Fibroblast of villous mesenchyme (primary cell): ENCODE measurements around the gene LRRC38. TPM values are rescaled to one million over a fixed set of nuclear protein-coding genes. Genes with fewer than 3 reads are reported as not detected.

Experiments used
- DNase-seq: peaks from one replicate; pipeline ENCODE4 v3.0.0-alpha.2; 2010; ENCODE audit warnings: low read depth
- H3K4me3 ChIP-seq: 2 replicates; pipeline ENCODE4 v1.5.1; 2011; ENCODE audit warnings: low read depth, mild to moderate bottlenecking, low read length
- total RNA-seq: library from RNA; depleted of rRNA; stranded (reverse); fragments of >200 nt; gene quantifications from 2 replicates; pipeline ENCODE4 v1.2.3, GENCODE V29; 2012
- TF ChIP-seq, protein P1 (sequence below): IDR thresholded peaks from 2 replicates; pipeline ENCODE4 v1.5.1; 2012; ENCODE audit warnings: low read depth, mild to moderate bottlenecking, low read length; ENCODE audit not compliant: insufficient read depth

LRRC38 gene
- total RNA-seq, 1 donor, result not detected

DNA sequence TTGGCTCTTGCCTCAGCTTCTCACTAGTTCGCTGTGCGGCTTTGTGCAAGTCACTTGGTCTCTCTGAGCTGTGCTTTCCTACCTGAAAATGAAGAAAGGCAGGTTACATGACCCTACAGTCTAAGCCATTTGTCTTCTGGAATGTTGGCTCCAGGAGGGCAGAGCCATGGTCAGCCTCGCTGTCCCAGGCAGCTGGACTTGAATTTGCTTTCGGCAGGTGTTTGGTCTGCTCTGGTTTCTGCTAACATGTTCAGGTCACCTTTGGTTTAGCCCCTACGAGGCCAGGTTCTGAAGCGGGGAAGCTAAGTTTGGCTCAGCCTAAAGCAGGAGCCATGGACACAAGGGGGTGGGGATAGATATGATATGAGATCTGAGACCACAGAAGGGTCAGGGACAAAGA lies 19.1 kb downstream of the LRRC38 start:
- TF ChIP-seq, protein P1, sequence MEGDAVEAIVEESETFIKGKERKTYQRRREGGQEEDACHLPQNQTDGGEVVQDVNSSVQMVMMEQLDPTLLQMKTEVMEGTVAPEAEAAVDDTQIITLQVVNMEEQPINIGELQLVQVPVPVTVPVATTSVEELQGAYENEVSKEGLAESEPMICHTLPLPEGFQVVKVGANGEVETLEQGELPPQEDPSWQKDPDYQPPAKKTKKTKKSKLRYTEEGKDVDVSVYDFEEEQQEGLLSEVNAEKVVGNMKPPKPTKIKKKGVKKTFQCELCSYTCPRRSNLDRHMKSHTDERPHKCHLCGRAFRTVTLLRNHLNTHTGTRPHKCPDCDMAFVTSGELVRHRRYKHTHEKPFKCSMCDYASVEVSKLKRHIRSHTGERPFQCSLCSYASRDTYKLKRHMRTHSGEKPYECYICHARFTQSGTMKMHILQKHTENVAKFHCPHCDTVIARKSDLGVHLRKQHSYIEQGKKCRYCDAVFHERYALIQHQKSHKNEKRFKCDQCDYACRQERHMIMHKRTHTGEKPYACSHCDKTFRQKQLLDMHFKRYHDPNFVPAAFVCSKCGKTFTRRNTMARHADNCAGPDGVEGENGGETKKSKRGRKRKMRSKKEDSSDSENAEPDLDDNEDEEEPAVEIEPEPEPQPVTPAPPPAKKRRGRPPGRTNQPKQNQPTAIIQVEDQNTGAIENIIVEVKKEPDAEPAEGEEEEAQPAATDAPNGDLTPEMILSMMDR, result no peak

GRCh38 chr1:13494025-13494424 lies 19.8 kb downstream of the LRRC38 start:
- no peak for DNase-seq
- TF ChIP-seq, protein P1, result no peak
- H3K4me3 ChIP-seq, result no peak overlapping the region

More for the DNA sequence above, 19.1 kb downstream of the LRRC38 start:
- DNase-seq, result no peak
- no peak overlapping the region for H3K4me3 ChIP-seq

DNA sequence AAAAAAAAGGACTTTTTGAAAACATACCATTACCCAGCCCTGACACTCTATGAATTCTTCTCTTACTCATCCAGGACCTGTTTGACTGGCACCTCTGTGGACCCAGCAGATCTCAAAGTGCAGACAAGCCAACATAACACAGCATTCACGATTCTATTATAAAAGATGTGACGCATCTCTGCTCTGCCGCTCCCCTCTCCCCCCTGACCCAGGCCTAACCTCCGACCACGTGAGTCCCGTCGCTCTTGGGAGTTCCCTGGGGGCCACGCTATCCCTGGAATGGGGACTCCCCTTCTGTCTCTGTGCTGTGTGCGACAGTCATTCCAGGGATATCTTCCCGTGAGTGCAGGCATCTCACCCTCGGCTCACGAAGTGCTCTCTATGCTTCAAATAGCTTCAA lies 21.1 kb downstream of the LRRC38 start:
- TF ChIP-seq, protein P1, result no peak
- no peak for DNase-seq
- H3K4me3 ChIP-seq, result no peak overlapping the region

- no peak overlapping the region for H3K4me3 ChIP-seq
- DNase-seq, result no peak
- TF ChIP-seq, protein P1, result no peak
Measured at GRCh38 chr1:13487957-13488356, 25.8 kb downstream of the LRRC38 start.

DNA sequence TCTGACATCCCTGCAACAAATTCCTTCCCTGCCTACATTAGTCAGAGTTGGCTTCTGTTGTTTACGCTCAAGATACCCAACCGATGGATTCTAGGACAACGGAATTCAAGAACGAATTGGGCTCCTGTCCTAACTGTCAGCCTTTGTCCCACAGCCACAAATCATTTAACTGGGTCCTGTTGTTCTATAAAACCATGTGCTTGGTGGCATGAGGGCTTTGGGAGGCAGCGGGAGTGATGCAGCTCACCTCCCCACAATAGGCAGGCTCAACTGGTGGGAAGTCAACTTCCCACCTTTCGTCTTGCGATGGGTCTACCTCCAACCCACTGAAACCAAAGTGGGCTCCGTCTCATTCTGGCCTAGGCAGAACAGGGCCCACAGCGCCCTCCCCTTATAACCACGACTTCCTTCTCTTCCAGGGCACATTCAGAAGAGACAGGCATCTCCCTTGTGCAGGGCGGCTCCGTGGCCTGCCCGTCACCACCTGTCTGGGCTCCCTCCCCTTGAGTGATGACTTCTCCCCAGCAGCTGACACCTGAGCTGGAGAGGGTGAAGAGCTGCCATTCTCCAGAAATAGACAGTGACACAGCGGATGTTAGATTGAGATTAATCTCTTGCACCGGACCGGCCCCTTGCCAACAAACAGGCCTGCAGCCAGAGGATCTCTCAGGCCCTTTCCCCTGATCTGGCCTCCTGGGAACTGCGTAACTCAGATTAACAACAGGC lies 26.5 kb downstream of the LRRC38 start:
- DNase-seq, result no peak
- TF ChIP-seq, protein P1, result no peak
- H3K4me3 ChIP-seq, result no peak overlapping the region

DNA sequence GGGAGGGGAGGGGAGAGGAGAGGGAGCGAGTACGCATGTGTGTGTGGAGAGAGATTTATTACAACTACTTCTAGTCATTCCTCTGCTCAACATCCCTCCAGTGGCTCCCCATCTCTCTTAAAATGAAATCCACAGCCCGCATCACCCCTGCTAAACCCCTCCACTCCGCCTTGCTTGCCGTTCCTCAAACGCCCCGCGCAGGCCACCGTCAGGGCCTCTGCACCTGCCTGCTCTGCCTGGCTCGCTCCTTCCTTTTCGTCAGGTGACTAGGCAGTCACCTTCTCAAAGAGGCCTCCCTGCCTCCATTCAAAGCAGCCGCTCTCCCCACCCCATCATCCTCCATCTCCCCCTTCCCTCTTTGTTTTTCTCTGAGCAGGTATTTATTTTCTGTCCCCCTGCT lies 29.9 kb downstream of the LRRC38 start:
- H3K4me3 ChIP-seq, result no peak overlapping the region
- TF ChIP-seq, protein P1, result no peak
- no peak for DNase-seq

DNA sequence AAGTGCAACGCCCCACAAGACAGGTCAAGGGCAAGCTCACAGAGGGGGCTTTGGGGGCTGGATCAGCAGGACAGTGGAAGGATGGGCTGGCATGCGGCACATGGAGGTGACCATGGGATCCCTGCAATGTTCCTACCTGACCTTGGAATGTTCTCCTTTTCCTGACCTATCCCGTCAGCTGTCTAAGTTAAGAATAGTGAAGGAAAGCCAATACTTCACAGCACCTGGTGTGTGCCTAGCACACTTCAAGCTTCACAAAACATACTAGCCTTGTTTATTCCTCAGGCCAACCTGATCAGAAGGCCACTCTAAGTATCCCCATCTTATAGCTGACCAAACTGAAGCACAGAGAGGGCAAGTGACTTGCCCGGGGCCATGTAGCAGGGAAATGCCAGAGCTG lies 31.2 kb downstream of the LRRC38 start:
- TF ChIP-seq, protein P1, result no peak

More for the DNA sequence above, 31.2 kb downstream of the LRRC38 start:
- no peak for DNase-seq
- no peak overlapping the region for H3K4me3 ChIP-seq
